Measurements from ENCODE around the gene PHF21A.

GRCh38 chr11:45985212-45985611 is 136.0 kb downstream of the PHF21A start:
- no peak for TF ChIP-seq EZH2phosphoT487 (IDR thresholded peaks at IDR 0.05; ENCODE audit: low read depth)
- TF ChIP-seq, protein P1, sequence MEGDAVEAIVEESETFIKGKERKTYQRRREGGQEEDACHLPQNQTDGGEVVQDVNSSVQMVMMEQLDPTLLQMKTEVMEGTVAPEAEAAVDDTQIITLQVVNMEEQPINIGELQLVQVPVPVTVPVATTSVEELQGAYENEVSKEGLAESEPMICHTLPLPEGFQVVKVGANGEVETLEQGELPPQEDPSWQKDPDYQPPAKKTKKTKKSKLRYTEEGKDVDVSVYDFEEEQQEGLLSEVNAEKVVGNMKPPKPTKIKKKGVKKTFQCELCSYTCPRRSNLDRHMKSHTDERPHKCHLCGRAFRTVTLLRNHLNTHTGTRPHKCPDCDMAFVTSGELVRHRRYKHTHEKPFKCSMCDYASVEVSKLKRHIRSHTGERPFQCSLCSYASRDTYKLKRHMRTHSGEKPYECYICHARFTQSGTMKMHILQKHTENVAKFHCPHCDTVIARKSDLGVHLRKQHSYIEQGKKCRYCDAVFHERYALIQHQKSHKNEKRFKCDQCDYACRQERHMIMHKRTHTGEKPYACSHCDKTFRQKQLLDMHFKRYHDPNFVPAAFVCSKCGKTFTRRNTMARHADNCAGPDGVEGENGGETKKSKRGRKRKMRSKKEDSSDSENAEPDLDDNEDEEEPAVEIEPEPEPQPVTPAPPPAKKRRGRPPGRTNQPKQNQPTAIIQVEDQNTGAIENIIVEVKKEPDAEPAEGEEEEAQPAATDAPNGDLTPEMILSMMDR (IDR thresholded peaks at IDR 0.05; ENCODE audit: low read depth, low read length) = no peak

All from OCI-LY3 (cell line).